Thyroid gland (tissue), 4 donors: ENCODE data around the gene ITGA11. TPM values are rescaled to one million over a fixed set of nuclear protein-coding genes. Genes with fewer than 3 reads are reported as not detected.

Source experiments
- DNase-seq, 2 donors: peaks; one replicate each; pipeline ENCODE4 v3.0.0-alpha.2; 2019
- H3K27ac ChIP-seq, 3 donors: fragments of 200-600 bp; sonication (generic); 1 replicate in 2 of 3; 2 replicates in 1 of 3; pipeline ENCODE4 v1.5.1; 2016 to 2019; ENCODE audit warnings: mild to moderate bottlenecking in 1 of 3, moderate library complexity in 1 of 3
- H3K27me3 ChIP-seq: fragments of 200-600 bp; sonication (generic); one replicate; pipeline ENCODE4 v1.5.1; 2019
- H3K36me3 ChIP-seq, 2 donors: fragments of 200-600 bp; sonication (generic); one replicate each; pipeline ENCODE4 v1.5.1; 2016 to 2019
- H3K4me1 ChIP-seq, 2 donors: fragments of 200-600 bp; sonication (generic); one replicate each; pipeline ENCODE4 v1.5.1; 2017 to 2019
- H3K4me3 ChIP-seq, 3 donors: fragments of 200-600 bp; sonication (generic); replicated peaks in 1 of 3; 1 replicate in 2 of 3; 2 replicates in 1 of 3; pipeline ENCODE4 v1.5.1; 2016; ENCODE audit warnings: mild to moderate bottlenecking in 1 of 3
- H3K9me3 ChIP-seq: fragments of 200-600 bp; sonication (generic); one replicate; pipeline ENCODE4 v1.5.1; 2017
- CTCF ChIP-seq, 6 experiments: fragments of 200-600 bp in 3 of 6; fragments of 450-650 bp in 3 of 6; sonication (generic) in 3 of 6; IDR thresholded peaks; one replicate each; pipeline ENCODE4 v1.5.1; 2016 to 2019; ENCODE audit warnings: antibody characterized with exemption in 6 of 6, mild to moderate bottlenecking in 2 of 6, inconsistent platforms in 1 of 6, moderate library complexity in 1 of 6
- POLR2A ChIP-seq, 2 donors: fragments of 450-650 bp; IDR thresholded peaks; one replicate each; pipeline ENCODE4 v1.6.1; 2017; ENCODE audit warnings: antibody characterized with exemption in 2 of 2, mild to moderate bottlenecking in 2 of 2, moderate library complexity in 1 of 2
- WGBS, 2 donors: methylation state at CpG; one replicate each; pipeline ENCODE4 v1.1.5; 2017; 5-methylcytosine and 5-hydroxymethylcytosine counted together
- intact Hi-C: fragments of 100-400 bp; cut with DNase I; formaldehyde crosslinking; loops from one replicate; pipeline ENCODE4 v1.15.1; 2023
- total RNA-seq, 4 donors: library from RNA; depleted of rRNA; stranded (reverse); fragments of >200 nt; gene quantifications; one replicate each; pipeline ENCODE4 v1.2.3, GENCODE V29; 2016

The ITGA11 gene
- total RNA-seq, 4 donors from 2014 or later = 3.0 to 6.1 (median 4.3) TPM

- no peak overlapping the region for H3K27ac ChIP-seq
- intact Hi-C loops = no loop called here
Observed at GRCh38 chr15:68427963-68428362, 4.0 kb downstream of the ITGA11 start.

GRCh38 chr15:68427366-68427765 lies 4.6 kb downstream of the ITGA11 start:
- no peak for TF ChIP-seq POLR2A (IDR thresholded peaks at IDR 0.05)
- TF ChIP-seq CTCF (IDR thresholded peaks at IDR 0.05) = no peak
- intact Hi-C loops = no loop called here
- H3K36me3 ChIP-seq = no peaks in the 10 kb centered on the region
- H3K4me3 ChIP-seq = no peak overlapping the region
- H3K27me3 ChIP-seq = no peaks in the 10 kb centered on the region
- H3K27ac ChIP-seq = no peak overlapping the region
- peaks cover 10 to 15% of the 10 kb centered on the region in 2 donors for H3K4me1 ChIP-seq
- no peak for DNase-seq
- WGBS, 2 donors = 61 to 68% methylated on average over 3 of the region's 3 CpGs
- no peaks in the 10 kb centered on the region for H3K9me3 ChIP-seq

More at GRCh38 chr15:68427963-68428362, 4.0 kb downstream of the ITGA11 start:
- Histone ChIP-seq H3K9me3 (no peaks in the 10 kb centered on the region), H3K4me1 (peaks cover 11 to 17% of the 10 kb centered on the region in 2 donors), H3K27me3 (no peaks in the 10 kb centered on the region), H3K36me3 (no peaks in the 10 kb centered on the region), H3K4me3 (no peak overlapping the region)
- 87 to 94% methylated on average over 1 of the region's 1 CpG for WGBS, 2 donors
- TF ChIP-seq CTCF (IDR thresholded peaks at IDR 0.05) = no peak
- DNase-seq = no peak

- no peaks in the 10 kb centered on the region for H3K27me3 ChIP-seq
- 95 to 96% methylated on average over 6 of the region's 6 CpGs for WGBS, 2 donors
- H3K9me3 ChIP-seq = no peaks in the 10 kb centered on the region
- H3K4me1 ChIP-seq = peaks cover under 1 to 2% of the 10 kb centered on the region in 2 donors
- H3K36me3 ChIP-seq = no peaks in the 10 kb centered on the region
- H3K4me3 ChIP-seq = no peak overlapping the region
- DNase-seq = no peak
- H3K27ac ChIP-seq = no peak overlapping the region
- intact Hi-C loops = no loop called here
- no peak for TF ChIP-seq POLR2A (IDR thresholded peaks at IDR 0.05)
- TF ChIP-seq CTCF (IDR thresholded peaks at IDR 0.05) = no peak
Observed at GRCh38 chr15:68426116-68426515, 5.8 kb downstream of the ITGA11 start.

GRCh38 chr15:68425428-68426060 lies 6.4 kb downstream of the ITGA11 start:
- intact Hi-C loops = no loop called here
- no peak for DNase-seq
- Histone ChIP-seq H3K27me3 (no peaks in the 10 kb centered on the region), H3K36me3 (no peaks in the 10 kb centered on the region), H3K9me3 (no peaks in the 10 kb centered on the region), H3K4me3 (no peak overlapping the region), H3K4me1 (no peaks in the 10 kb centered on the region), H3K27ac (no peak overlapping the region)
- 72 to 90% methylated on average over 8 of the region's 9 CpGs for WGBS, 2 donors
- TF ChIP-seq CTCF (IDR thresholded peaks at IDR 0.05) (no peak), POLR2A (IDR thresholded peaks at IDR 0.05) (no peak)

- no peak for TF ChIP-seq POLR2A (IDR thresholded peaks at IDR 0.05)
- TF ChIP-seq CTCF (IDR thresholded peaks at IDR 0.05) = no peak
- Histone ChIP-seq H3K9me3 (no peaks in the 10 kb centered on the region), H3K36me3 (no peaks in the 10 kb centered on the region), H3K27me3 (no peaks in the 10 kb centered on the region), H3K4me3 (no peak overlapping the region), H3K4me1 (no peaks in the 10 kb centered on the region), H3K27ac (no peak overlapping the region)
- no peak for DNase-seq
- intact Hi-C loops = no loop called here
- 90 to 94% methylated on average over 7 of the region's 7 CpGs for WGBS, 2 donors
Observed at GRCh38 chr15:68424754-68425390, 7.1 kb downstream of the ITGA11 start.
